GM12891 (cell line): ENCODE measurements around the gene FBXO46.

Experiments used
- PAX5 ChIP-seq: IDR thresholded peaks from 2 replicates; pipeline ENCODE4 v1.6.1; 2011; ENCODE audit warnings: low read length, moderate library complexity, mild to moderate bottlenecking; ENCODE audit not compliant: insufficient read depth, severe bottlenecking
- POLR2A ChIP-seq: IDR thresholded peaks from 2 replicates; pipeline ENCODE4 v1.6.1; 2011; ENCODE audit warnings: low read depth, low read length, control low read depth
- POLR2AphosphoS5 ChIP-seq: IDR thresholded peaks from 2 replicates; pipeline ENCODE4 v1.6.1; 2011; ENCODE audit warnings: low read depth, low read length, control low read depth
- SPI1 ChIP-seq: IDR thresholded peaks from 2 replicates; pipeline ENCODE4 v1.6.1; 2011; ENCODE audit warnings: low read depth, low read length, control low read depth
- TAF1 ChIP-seq: IDR thresholded peaks from 2 replicates; pipeline ENCODE4 v1.6.1; 2011; ENCODE audit warnings: low read depth, low read length, control low read depth

DNA sequence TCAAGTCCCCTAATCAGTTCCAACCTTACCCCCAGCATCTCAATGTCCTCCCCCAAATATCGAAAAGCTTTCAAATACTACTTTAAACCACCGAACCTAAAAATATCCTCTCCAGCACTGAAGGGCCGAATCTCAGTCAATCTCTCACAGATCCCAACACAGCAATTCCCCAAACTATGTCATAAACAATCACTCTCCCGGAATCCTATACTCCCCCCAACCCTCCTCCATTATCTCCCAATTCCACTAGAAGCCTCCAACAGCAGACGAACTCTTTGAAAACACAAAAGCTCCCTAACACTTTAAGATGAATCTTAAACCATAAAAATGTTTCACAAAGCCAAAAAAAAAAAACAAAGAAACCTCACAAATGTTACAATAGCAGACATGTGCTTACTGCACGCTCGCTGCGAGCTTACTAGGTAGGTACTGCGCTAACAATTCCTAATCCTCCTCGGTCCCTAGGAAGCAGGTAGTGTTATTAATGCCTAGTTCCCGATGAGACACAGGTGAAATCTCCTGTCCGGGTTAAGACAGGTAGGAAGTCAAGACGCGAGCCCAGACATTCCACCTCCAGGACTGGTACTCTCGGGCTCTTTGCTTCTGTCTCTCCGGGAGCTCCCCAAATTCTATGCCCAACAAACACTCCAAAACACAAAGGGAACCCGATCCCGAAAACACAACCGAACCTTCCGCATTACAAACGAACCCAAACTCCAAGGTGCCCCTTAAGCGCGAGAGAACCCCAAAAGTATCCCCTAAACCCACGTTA, 14.2 kb downstream of the FBXO46 start:
- TF ChIP-seq POLR2AphosphoS5 = no peak
- no peak; the same call in 1 of the 2 replicates for TF ChIP-seq POLR2A
- no peak for TF ChIP-seq SPI1
- no peak for TF ChIP-seq PAX5
- TF ChIP-seq TAF1 = no peak
